Kidney capillary endothelial cell (primary cell): ENCODE measurements around the gene PTOV1.

Source experiments
- DNase-seq: peaks from one replicate; pipeline ENCODE4 v3.0.0-alpha.2; 2018; ENCODE audit warnings: low spot score

Gene PTOV1

GRCh38 chr19:49859682-49860335, 8.8 kb downstream of the PTOV1 start:
- no peak for DNase-seq

- DNase-seq = no peak
These were observed 9.6 kb downstream of the PTOV1 start for GRCh38 chr19:49860336-49861102.

- DNase-seq = no peak
These were observed 10.1 kb downstream of the PTOV1 start for GRCh38 chr19:49861107-49861506.

- DNase-seq = no peak
These were observed 10.8 kb downstream of the PTOV1 start for GRCh38 chr19:49861541-49862378.

- DNase-seq = no peak
These were observed 11.7 kb downstream of the PTOV1 start for GRCh38 chr19:49862391-49863253.

- DNase-seq = no peak
These were observed 12.4 kb downstream of the PTOV1 start for GRCh38 chr19:49863254-49863934.

- DNase-seq = no peak
These were observed 13.0 kb downstream of the PTOV1 start for GRCh38 chr19:49863935-49864320.

- no peak for DNase-seq
These were observed 13.9 kb downstream of the PTOV1 start for GRCh38 chr19:49864890-49865289.

- peak; percentile 78 for DNase-seq
These were observed 16.2 kb downstream of the PTOV1 start, which contains the start of gene PNKP for GRCh38 chr19:49866933-49867782. TSS of gene PNKP (minus strand) at chr19:49867576. CDS start at chr19:49867204, 372 bp downstream.

- no peak for DNase-seq
These were observed 18.1 kb downstream of the PTOV1 start for GRCh38 chr19:49869009-49869483.

GRCh38 chr19:49869484-49870308, 18.7 kb downstream of the PTOV1 start:
- peak; percentile 100 for DNase-seq

- no peak for DNase-seq
These were observed 19.4 kb downstream of the PTOV1 start for GRCh38 chr19:49870309-49870901.

- DNase-seq = no peak
These were observed 20.5 kb downstream of the PTOV1 start for GRCh38 chr19:49871349-49871985.

- no peak for DNase-seq
These were observed 21.5 kb downstream of the PTOV1 start for GRCh38 chr19:49872245-49873128.

- DNase-seq = no peak
These were observed 22.2 kb downstream of the PTOV1 start for GRCh38 chr19:49873129-49873521.

- DNase-seq = no peak
These were observed 22.9 kb downstream of the PTOV1 start for GRCh38 chr19:49873834-49874233.

- no peak for DNase-seq
These were observed 23.7 kb downstream of the PTOV1 start for GRCh38 chr19:49874503-49875157.
